SHP77 treated with DMSO at 0.1 percent for 48 hours (cell line): ENCODE data around the gene ESRRG.

Experiments used
- DNase-seq: peaks from one replicate; lab custom pipeline; 2025; lab: John Stamatoyannopoulos, UW

The ESRRG gene

GRCh38 chr1:216723274-216723780 is at the start of gene ESRRG:
TSS of gene ESRRG (minus strand) at chr1:216723429. CDS start at chr1:216723299, 130 bp downstream.
- DNase-seq, result peak; percentile 83

DNA sequence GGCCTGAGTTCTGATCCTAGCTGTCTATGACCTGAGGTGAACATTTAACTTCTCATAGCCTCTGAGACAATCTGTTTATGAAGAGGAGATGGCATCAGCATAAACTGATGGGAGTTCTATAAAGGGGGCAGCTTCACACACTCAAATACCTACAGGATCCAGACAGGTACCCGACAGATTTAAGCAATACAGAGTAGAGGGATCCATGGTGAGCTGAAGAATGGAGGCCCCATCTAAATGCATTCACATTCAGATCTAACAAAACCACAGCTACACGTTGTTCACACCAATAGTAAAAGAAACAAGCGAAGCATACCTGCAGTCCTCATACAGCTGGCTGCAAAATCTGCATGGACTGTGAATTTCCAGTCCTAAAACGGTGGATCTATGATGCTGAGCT is 48.7 kb upstream of the ESRRG start:
- DNase-seq, result no peak

DNA sequence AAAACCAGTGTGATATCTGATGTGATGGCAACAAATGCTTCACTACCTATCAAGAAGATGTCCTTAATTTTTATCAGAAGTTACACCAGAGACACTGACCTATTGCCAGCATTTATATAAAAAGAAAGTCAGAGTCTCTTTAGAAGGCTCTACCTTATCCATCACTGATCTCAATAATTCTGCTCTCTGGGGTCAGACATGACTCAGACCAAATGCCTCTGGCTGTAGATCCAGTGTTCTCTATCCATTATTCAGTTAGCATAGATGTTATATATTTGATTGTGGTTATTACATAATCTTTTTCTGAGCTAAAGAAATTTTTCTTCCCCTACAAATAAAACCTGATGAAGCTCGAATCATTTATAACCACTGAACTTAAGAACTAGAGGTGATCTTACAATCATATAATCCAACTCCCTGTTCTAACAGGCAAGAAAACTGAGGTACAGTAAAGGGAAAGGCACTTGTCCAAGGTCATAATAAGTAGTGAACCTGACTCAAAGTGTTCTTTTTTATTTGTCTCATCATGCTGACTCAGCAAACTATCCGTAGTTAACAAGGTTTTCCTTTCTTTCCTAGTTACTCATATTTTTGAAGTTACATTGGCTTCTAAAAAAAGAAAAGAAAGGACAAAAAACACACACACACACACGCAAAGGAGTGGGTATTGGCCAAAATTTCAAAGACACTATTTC is 43.6 kb upstream of the ESRRG start:
- no peak for DNase-seq

DNA sequence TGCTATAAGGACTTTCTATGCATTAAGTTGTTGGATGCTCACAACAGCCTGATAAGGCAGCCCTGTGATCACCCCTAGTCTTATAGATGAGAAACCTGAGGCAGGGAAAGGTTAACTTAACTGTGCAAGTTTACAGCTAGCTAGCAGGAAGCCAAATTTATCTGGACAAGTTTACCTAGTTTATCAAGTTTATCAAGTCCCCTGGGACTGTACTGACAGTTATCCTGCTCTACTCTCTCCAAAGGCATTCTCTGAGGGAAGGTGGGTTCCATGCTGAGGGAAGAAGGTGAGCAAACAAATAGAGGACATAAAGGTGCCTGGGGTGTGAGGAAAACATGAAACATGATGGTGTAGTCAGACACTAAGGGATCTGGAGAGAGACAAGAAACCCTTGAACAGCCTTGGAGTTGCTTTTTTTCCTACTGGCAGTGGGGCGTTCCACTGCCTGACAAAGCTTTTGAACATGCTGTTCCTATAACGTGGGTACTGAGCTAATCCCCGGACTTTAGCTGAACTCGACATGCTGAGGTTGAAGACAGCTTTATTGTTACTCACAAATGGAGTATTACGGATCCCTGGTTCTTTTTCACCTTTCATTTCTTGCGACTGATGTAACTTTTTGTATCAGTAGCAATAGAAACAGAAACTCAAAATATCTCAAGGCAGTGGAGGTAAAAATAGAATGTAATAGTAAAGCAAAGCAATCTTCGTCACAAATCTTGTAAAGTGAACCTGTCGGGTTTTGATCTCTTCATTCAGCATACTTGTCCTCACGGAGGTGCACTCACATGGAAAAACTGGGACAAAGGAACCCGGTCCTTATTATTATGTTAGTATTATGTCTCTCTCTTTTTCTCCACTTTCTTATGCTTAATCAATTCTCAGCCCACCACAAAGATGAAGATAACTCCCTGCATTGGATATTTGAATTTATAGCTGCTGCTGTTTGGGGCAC is 42.4 kb upstream of the ESRRG start:
- DNase-seq, result no peak

DNA sequence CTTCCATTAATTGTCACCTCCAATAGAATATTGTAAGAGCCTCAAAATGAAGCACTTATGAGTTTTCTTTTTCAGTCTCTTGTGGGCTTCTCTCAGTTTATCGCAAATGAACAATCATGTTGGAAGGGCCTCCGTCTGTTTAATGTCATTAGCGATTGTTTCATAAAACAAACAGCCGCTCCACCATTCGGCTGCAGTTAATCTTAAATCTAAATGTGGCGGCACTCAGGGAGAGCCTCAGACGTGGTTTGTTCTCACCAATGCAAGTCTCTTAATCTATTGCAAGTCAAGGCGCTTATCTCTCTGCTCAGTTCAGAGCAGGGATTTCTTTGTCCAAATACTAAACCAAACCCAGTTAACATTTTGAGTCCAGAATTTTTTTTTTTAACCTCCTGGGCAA is 34.9 kb upstream of the ESRRG start:
- no peak for DNase-seq

- no peak for DNase-seq
These were observed 33.9 kb upstream of the ESRRG start for GRCh38 chr1:216757110-216757509.

GRCh38 chr1:216750961-216751360 is 27.7 kb upstream of the ESRRG start:
- no peak for DNase-seq

- peak; percentile 67 for DNase-seq
These were observed 26.9 kb upstream of the ESRRG start for GRCh38 chr1:216750031-216750627.

- no peak for DNase-seq
These were observed 26.0 kb upstream of the ESRRG start for GRCh38 chr1:216749232-216749631.

- no peak for DNase-seq
These were observed 19.4 kb upstream of the ESRRG start for GRCh38 chr1:216742625-216743024.

DNA sequence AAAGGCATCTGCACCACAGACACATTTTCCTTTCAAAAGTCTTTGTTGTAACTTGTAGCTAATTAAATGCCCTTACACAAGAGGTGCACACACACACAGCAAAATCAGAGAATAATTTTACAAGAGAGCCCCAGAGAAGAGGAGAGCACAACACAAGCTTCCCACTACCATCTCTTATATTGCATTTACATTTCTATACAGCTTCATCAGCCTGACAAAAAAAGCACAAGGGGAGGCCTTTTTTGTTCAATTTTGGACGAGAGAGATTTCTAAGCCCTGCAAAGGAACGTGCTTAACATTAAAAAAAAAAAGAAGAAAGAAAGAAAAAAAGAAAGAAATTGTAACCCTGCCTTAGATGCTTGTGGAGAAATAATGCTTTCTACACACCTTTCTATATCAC is 17.1 kb upstream of the ESRRG start:
- no peak for DNase-seq

- no peak for DNase-seq
These were observed 16.6 kb upstream of the ESRRG start for GRCh38 chr1:216739793-216740192.

DNA sequence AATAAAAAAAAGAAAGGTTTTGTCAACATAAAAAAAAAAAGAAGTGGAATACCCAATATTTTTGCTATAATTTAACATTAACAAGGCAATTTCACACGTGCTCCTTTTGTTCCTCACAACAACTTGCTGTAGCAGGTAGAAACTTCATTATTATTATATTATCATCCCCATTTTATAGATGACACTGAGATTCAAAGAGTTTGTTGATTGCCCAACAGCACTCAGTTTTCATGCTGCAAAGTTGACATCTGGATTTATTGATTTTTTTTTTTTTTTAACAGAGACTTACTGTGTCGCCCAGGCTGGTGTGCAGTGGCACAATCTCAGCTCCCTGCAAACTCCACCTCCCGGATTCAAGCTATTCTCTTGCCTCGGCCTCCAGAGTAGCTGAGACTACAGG is 8.9 kb upstream of the ESRRG start:
- no peak for DNase-seq

DNA sequence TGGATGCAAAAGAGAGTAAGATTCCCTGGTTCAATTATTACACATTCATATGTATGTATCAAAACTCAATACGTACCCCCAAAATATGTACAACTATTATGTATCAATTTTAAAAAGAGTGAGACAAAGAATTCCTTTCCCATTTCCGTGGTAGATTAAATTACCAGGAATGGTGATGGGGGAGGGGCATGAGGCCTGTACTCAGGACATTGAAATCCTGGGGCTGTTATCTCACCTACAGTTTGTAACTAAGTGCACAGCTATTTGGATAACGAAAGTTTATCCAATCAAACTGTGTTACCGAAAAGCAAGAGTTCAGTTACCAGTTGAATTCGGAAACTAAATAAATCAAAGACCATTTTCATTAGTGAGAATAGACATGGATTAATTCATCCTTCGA is 8.3 kb upstream of the ESRRG start:
- no peak for DNase-seq

- no peak for DNase-seq
These were observed 3.2 kb upstream of the ESRRG start for GRCh38 chr1:216726435-216726834.

- no peak for DNase-seq
These were observed 408 bp downstream of the ESRRG start for GRCh38 chr1:216722821-216723220.

- DNase-seq, result no peak
These were observed 1.4 kb downstream of the ESRRG start for GRCh38 chr1:216721863-216722262.

DNA sequence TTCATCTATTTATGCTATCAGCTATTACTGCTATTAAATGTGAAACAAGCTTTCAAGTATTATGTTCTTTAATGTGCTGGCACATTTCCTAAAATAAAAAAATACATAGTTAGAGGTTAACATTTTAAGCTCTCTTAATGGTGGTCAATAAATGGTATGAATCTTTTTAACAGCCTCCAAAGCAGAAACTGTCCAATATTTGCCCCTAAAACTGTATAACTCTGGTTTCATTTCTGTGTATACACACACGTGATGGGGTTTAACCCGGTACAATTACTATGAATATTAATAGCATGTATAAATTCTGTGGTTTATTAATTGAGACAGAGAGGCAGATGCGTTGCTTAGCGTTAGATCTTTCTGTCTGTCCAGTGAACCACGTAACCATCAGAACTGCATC is 2.2 kb downstream of the ESRRG start:
- no peak for DNase-seq

GRCh38 chr1:216711712-216712111 is 11.5 kb downstream of the ESRRG start:
- DNase-seq, result no peak

DNA sequence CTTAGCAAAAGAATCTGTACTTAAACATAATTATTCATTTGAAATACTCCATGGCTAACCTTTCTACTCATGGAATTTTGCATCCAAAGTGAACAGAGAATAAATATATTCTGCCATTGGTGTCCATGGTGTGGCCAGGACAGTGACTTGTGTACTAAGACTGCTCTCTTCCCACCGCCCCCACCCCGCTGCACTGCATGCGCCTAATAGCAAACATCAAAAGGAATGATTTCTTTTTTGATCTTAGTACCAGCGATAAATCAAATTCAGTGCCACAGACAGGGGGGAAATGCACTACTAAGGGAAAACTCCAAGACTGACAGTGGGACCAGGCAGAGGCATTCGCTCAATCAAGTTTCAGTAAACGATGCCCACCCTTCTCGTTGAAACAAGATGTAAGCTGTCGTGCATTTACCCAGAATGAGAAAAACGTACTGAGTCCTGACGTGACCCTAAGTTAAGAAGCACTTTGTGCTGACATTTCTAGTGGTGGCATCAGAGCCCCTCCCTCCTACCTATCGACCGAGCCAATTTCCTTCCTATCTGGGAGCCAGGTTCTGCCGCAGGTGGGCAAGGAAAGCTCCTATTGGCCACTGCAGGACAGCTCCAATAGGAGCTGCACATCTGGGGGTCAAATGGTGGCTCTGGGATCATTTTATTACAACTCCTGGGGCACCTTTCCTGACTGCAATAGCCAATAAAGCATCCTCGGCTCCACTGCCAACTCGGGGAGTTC is 12.5 kb downstream of the ESRRG start:
- no peak for DNase-seq

GRCh38 chr1:216710055-216710454 is 13.2 kb downstream of the ESRRG start:
- DNase-seq, result peak; percentile 18

GRCh38 chr1:216705676-216706075 is 17.6 kb downstream of the ESRRG start:
- peak; percentile 91 for DNase-seq
